RPMI8226 (cell line): ENCODE measurements around the gene SSTR1.

Source experiments
- DNase-seq: peaks from one replicate; pipeline ENCODE4 v3.0.0-alpha.2; 2015

The SSTR1 gene

GRCh38 chr14:38243696-38244240 lies 36.1 kb downstream of the SSTR1 start:
- DNase-seq: no peak

DNA sequence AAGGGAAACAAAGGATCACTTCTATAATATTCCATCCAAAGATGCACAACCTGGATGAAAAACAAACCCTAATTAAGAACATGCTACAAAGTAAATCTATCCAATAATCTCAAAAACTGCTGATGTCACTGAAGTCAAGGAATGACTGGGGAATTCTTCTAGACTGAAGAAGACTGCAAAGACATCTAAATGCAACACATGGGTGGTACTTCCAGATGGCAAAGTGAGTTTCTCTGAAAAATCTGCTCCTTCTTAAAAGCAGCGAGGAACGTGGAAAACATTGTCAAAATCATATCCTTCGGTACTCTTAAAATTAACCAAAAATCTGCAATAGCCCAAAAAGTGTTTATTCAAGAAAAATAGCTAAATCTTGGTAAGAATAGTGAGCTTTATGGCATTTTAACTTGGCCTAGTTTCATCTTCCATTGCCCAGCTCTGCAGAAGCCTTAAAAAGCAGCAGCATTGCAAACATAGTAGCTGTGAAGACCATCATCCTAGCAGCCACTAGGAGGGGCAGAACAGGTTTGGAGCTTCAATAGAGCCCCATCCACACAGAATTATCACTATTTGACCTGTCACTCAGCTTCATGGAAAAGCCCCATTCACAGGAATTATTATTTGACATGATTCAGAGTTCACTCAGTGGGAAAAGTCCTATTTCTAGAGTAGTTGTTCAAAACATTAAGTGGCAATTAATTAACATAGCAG lies 40.8 kb downstream of the SSTR1 start:
- DNase-seq: no peak

DNA sequence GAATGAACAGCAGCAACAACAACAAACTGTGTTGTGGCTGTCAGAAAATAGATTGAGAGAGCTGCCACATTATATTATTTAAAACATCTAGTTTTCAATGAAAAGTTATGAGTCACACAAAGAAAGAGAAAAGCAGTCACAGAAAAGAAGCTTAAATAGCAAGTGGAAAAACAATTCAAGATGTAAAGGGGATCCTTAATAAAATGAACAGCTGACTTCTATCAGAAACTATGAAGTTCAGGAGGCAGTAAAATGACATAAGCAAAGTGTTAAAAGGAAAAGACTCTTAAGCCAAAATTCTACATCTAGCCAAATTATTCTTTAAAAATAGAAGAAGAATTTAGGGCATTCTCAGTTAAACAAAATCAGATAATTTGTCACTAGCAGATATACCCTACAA lies 42.6 kb downstream of the SSTR1 start:
- DNase-seq: no peak

GRCh38 chr14:38252066-38252710 lies 44.5 kb downstream of the SSTR1 start:
- DNase-seq: no peak

DNA sequence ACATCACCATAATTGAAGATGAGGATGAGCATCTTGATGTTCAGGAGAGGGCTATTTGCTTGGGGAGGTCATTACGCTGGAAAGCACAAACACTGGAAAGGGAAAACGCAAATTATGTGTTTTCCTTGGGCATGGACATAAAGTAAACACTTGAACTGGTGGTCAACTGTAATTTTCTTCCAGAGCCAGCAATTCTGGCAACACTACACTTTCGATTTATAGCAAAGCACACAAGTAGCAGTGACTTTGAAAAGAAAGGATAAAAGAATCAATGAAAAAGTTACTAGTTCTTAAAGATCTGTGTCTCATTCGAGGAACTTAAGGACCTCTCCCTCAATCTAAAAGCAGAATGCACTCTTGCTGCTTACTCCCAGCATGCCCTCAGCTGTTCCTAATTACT lies 46.0 kb downstream of the SSTR1 start:
- DNase-seq: no peak

- no peak for DNase-seq
Observed at GRCh38 chr14:38254571-38255407, 47.1 kb downstream of the SSTR1 start.

DNA sequence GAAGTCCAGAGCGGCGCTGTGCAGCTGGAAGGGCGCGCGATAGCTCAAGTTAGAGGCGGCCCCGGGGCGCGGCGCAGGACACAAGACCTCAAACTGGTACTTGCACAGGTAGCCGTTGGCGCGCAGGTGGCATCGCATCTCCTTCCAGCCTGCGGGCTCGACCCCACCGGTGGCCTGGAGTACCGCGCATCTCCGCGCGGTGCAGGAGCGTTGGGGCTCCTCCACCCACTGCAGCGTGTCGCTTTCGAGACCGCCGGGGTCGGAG lies 47.6 kb downstream of the SSTR1 start:
- no peak for DNase-seq

- no peak for DNase-seq
Observed at GRCh38 chr14:38255673-38256532, 48.2 kb downstream of the SSTR1 start, which contains the start of gene CLEC14A. CLEC14A (minus strand) TSS chr14:38256093; CDS start chr14:38256022, 71 bp downstream.

GRCh38 chr14:38256533-38256840 lies 48.8 kb downstream of the SSTR1 start:
- DNase-seq: no peak

GRCh38 chr14:38257507-38257906 lies 49.8 kb downstream of the SSTR1 start:
- no peak for DNase-seq

DNA sequence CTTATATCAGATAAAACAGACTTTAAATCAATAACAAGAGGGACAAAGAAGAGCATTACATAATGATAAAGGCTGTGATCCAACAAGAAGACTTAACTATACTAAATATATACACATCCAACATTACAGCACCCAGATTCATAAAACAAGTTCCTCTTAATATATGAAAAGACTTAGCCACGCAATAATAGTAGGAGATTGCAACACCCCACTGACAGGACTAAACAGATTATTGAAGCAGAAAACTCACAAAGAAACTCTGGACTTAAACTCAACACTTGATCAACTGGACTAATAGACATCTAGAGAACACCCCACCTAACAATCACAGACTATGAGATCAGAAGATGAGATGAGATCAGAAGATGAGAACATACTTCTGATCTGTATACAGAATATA lies 53.9 kb downstream of the SSTR1 start:
- no peak for DNase-seq
